HepG2 (cell line): ENCODE results near the gene NCAM2. TPM values are rescaled to one million over a fixed set of nuclear protein-coding genes. Genes with fewer than 3 reads are reported as not detected.
"Not testable (repeated sequence)": the region's sequence is repeated elsewhere in the genome, so short reads cannot be mapped to it uniquely, and the experiment has no call there.

Experiments used
- ATAC-seq: fragments of 200-7000 bp; cut with Tn5 transposase; 3 replicates; pipeline ENCODE4 v1.9.1; 2020; ENCODE audit warnings: mild to moderate bottlenecking, moderate library complexity
- BruUV-seq: library from RNA; stranded (reverse); fragments of 400-500 nt; replicated peaks from 2 replicates; lab custom pipeline; 2021; lab: Mats Ljungman, UMichigan
- CTCF ChIA-PET: fragments of 300-600 bp; formaldehyde crosslinking; extraction: SDS; loops from one replicate; lab custom pipeline; 2021; ENCODE audit warnings: low total read pairs, inconsistent platforms, low intra/inter-chr PET ratio; lab: Yijun Ruan, JAX
- POLR2A ChIA-PET: fragments of 350-600 bp; sonication (Branson Sonifier 250); formaldehyde crosslinking; loops from one replicate; lab custom pipeline; 2020; ENCODE audit warnings: antibody characterized with exemption, inconsistent platforms; lab: Yijun Ruan, JAX
- DNase-seq: peaks from one replicate; pipeline ENCODE4 v3.0.0-alpha.2; 2015; ENCODE audit warnings: low spot score
- FAIRE-seq: peaks from 3 replicates; lab custom pipeline; 2011; peaks lifted over from hg19 to GRCh38; lab: Jason Lieb, UNC
- H2AFZ ChIP-seq: one replicate; pipeline ENCODE4 v1.6.1; 2011; ENCODE audit warnings: low read length, inconsistent platforms
- H3K27ac ChIP-seq: fragments of 300-600 bp; 3 replicates; pipeline ENCODE4 v1.8.0; 2011; ENCODE audit warnings: mixed run types, mild to moderate bottlenecking, mixed read lengths, low read length, inconsistent platforms; ENCODE audit not compliant: insufficient read depth; ENCODE audit errors: extremely low read length
- H3K27me3 ChIP-seq, 2 experiments: fragments of 200-600 bp in 1 of 2; 2 replicates in 1 of 2; 3 replicates in 1 of 2; pipeline versions ENCODE4 v1.6.0 to v1.8.0; 2011; ENCODE audit warnings: low read length in 2 of 2, mild to moderate bottlenecking in 2 of 2, moderate library complexity in 2 of 2, inconsistent platforms in 1 of 2; ENCODE audit not compliant: insufficient read depth in 2 of 2, control insufficient read depth in 1 of 2
- H3K36me3 ChIP-seq, 2 experiments: fragments of 200-600 bp in 1 of 2; replicated peaks in 1 of 2; 2 replicates in 1 of 2; 3 replicates in 1 of 2; pipeline versions ENCODE4 v1.5.1 to v1.8.0; 2011; ENCODE audit warnings: low read length in 2 of 2, inconsistent platforms in 1 of 2; ENCODE audit not compliant: insufficient read depth in 2 of 2, control insufficient read depth in 1 of 2
- H3K4me1 ChIP-seq: 2 replicates; pipeline ENCODE4 v1.5.1; 2012; ENCODE audit warnings: low read length, inconsistent platforms; ENCODE audit not compliant: insufficient read depth
- H3K4me2 ChIP-seq: 2 replicates; pipeline ENCODE4 v1.6.0; 2011; ENCODE audit warnings: low read depth, low read length, inconsistent platforms
- H3K4me3 ChIP-seq, 3 experiments: fragments of 200-600 bp in 1 of 3; sonication (generic), shearing (Covaris generic) in 1 of 3; replicated peaks in 1 of 3; 2 replicates each; pipeline ENCODE4 v1.5.1; 2011 to 2016; ENCODE audit warnings: low read length in 3 of 3, inconsistent platforms in 2 of 3, low read depth in 2 of 3, mild to moderate bottlenecking in 2 of 3, control low read depth in 1 of 3, mixed read lengths in 1 of 3; ENCODE audit not compliant: insufficient read depth in 1 of 3
- H3K79me2 ChIP-seq: one replicate; pipeline ENCODE4 v1.6.1; 2011; ENCODE audit warnings: low read length, inconsistent platforms; ENCODE audit not compliant: insufficient read depth
- H3K9ac ChIP-seq: 2 replicates; pipeline ENCODE4 v1.6.0; 2011; ENCODE audit warnings: mild to moderate bottlenecking, low read depth, low read length, inconsistent platforms; ENCODE audit not compliant: insufficient read depth
- H3K9me3 ChIP-seq: 2 replicates; pipeline ENCODE4 v1.5.1; 2012; ENCODE audit warnings: mild to moderate bottlenecking, low read length
- H4K20me1 ChIP-seq: 2 replicates; pipeline ENCODE4 v1.6.0; 2011; ENCODE audit warnings: inconsistent platforms, mild to moderate bottlenecking, low read length, moderate library complexity; ENCODE audit not compliant: insufficient read depth
- KDM5A ChIP-seq: fragments of 200-600 bp; sonication (generic); IDR thresholded peaks from 2 replicates; pipeline ENCODE4 v1.7.0; 2018; ENCODE audit warnings: antibody characterized with exemption, mild to moderate bottlenecking, low read length, borderline replicate concordance
- PAX8 ChIP-seq: sonication (generic); formaldehyde crosslinking; IDR thresholded peaks from 2 replicates; pipeline ENCODE4 v1.8.0; 2022; ENCODE audit warnings: mild to moderate bottlenecking, missing genetic modification reagents, borderline replicate concordance
- SMARCE1 ChIP-seq: fragments of 450-650 bp; IDR thresholded peaks from 2 replicates; pipeline ENCODE4 v1.6.1; 2017; ENCODE audit warnings: borderline replicate concordance
- WIZ ChIP-seq: sonication (generic); formaldehyde crosslinking; IDR thresholded peaks from 2 replicates; pipeline ENCODE4 v1.5.1; 2020; ENCODE audit warnings: mild to moderate bottlenecking, missing genetic modification reagents
- ZNF3 ChIP-seq: IDR thresholded peaks from 2 replicates; pipeline ENCODE4 v1.7.0; 2017; ENCODE audit warnings: inconsistent platforms
- ZNF343 ChIP-seq: sonication (generic); formaldehyde crosslinking; IDR thresholded peaks from 2 replicates; pipeline ENCODE4 v1.4.0; 2020; ENCODE audit warnings: mild to moderate bottlenecking, missing genetic modification reagents
- ZNF780A ChIP-seq: sonication (generic); formaldehyde crosslinking; IDR thresholded peaks from 2 replicates; pipeline ENCODE4 v1.8.0; 2022; ENCODE audit warnings: mild to moderate bottlenecking, missing genetic modification reagents, moderate library complexity
- WGBS: methylation state at CpG from one replicate; pipeline ENCODE4 v1.1.6; 2017; ENCODE audit warnings: low lambda C conversion rate; 5-methylcytosine and 5-hydroxymethylcytosine counted together
- in situ Hi-C: cut with HindIII; loops from 2 replicates; pipeline ENCODE4 v1.10.0; 2017; ENCODE audit warnings: low pct_unique_long_range_greater_than_20kb; ENCODE audit not compliant: extremely low pct_ligation_motif_present
- intact Hi-C: fragments of 100-400 bp; cut with micrococcal nuclease; formaldehyde crosslinking; loops from one replicate; pipeline ENCODE4 v1.10.0; 2022; ENCODE audit not compliant: unreplicated experiment
- polyA plus RNA-seq, 8 experiments: library from polyadenylated mRNA; depleted of rRNA in 3 of 8; stranded (reverse) in 7 of 8; unstranded in 1 of 8; fragments of >200 nt; fragmentation: Illumina TruSeq in 4 of 8; extraction: Trizol in 4 of 8; gene quantifications; 2 replicates each; pipeline versions ENCODE4 v1.2.1 to v1.2.3, GENCODE V29; 2011 to 2016; ENCODE audit warnings: low read depth in 4 of 8, missing spikeins in 1 of 8, mixed read lengths in 1 of 8; ENCODE audit not compliant: insufficient read depth in 1 of 8
- total RNA-seq, 5 experiments: library from RNA; depleted of rRNA; stranded (reverse); fragments of >200 nt; fragmentation: Illumina TruSeq; extraction: Trizol; gene quantifications; 2 replicates each; pipeline ENCODE4 v1.2.3, GENCODE V29; 2016; ENCODE audit warnings: low read depth in 1 of 5
- TF ChIP-seq, protein P1 (sequence below): sonication (generic); formaldehyde crosslinking; IDR thresholded peaks from 2 replicates; pipeline ENCODE4 v1.4.0; 2020; ENCODE audit warnings: low read depth, missing genetic modification reagents

Gene NCAM2
- total and polyA plus RNA-seq, 2 of the 13 experiments (the other 11 are each of a cell fraction or from before 2014, with no cell fraction given) = not detected

DNA sequence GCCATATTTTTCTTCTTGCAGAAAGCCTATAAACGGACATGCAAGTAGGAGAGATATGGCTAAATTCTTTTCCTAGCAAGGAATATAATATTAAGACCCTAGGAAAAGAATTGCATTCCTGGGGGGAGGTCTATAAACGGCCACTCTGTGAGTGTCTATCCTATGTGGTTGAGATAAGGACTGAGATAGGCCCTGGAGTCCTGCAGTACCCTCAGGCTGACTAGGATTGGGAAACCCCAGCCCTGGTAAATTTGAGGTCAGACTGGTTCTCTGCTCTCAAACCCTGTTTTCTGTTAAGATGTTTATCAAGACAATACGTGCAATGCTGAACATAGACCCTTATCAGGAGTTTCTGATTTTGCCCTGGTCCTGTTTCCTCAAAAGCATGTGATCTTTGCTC lies 404.0 kb downstream of the NCAM2 start:
- WGBS = 9% methylated on average over 2 of the region's 3 CpGs
- CTCF ChIA-PET = not testable (repeated sequence)

DNA sequence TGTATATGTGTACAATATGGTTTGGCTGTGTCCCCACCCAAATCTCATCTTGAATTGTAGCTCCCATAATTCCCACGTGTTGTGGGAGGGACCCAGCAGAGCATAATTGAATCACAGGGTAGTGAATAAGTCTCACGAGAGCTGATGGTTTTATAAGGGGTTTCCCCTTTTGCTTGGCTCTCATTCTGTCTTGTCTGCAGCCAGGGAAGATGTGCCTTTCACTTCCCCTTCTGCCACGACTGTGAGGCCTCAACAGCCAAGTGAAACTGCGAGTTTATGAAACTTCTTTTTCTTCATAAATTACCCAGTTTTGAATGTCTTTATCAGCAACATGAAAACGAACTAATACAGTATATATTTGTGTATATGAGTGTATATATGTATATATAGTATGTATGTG lies 406.1 kb downstream of the NCAM2 start:
- ATAC-seq, H3K27ac ChIP-seq, POLR2A ChIA-PET, CTCF ChIA-PET, H3K79me2 ChIP-seq, BruUV-seq, H4K20me1 ChIP-seq, DNase-seq, H3K4me2 ChIP-seq, H3K4me1 ChIP-seq, FAIRE-seq, H3K9ac ChIP-seq, H3K36me3 ChIP-seq, H2AFZ ChIP-seq, in situ Hi-C loops, H3K4me3 ChIP-seq, intact Hi-C loops, H3K27me3 ChIP-seq: not testable (repeated sequence)
- peaks cover 69% of the 10 kb centered on the region for H3K9me3 ChIP-seq
- WGBS = 1% methylated on average over 4 of the region's 5 CpGs

More for the DNA sequence above, 404.0 kb downstream of the NCAM2 start:
- intact Hi-C loops, in situ Hi-C loops, H3K4me1 ChIP-seq, POLR2A ChIA-PET, ATAC-seq, H3K4me3 ChIP-seq, H2AFZ ChIP-seq, H3K4me2 ChIP-seq, H3K27ac ChIP-seq, H3K36me3 ChIP-seq, H3K27me3 ChIP-seq, FAIRE-seq, DNase-seq, H3K9ac ChIP-seq, H3K79me2 ChIP-seq, BruUV-seq, H4K20me1 ChIP-seq: not testable (repeated sequence)
- peaks cover 78% of the 10 kb centered on the region for H3K9me3 ChIP-seq

DNA sequence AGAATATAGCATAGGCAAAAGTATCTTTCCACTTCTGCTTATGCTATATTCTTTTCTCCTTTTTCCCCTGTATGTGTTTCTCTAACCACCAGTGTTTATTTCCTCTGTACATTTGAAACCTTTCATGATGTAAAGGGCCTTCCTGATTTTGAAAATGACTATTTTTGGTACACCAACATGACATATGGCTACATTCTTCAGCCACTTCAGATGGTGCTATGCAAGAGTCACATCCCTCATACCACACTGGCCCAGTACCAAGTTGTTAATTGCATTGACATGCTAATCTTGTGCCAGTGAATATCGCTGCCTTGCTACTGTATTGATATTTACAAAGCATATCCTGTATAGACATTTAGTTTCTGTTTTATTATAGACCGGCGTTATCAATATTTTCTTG lies 408.7 kb downstream of the NCAM2 start:
- POLR2A ChIA-PET = no interaction called here
- no TSS peak for BruUV-seq
- H3K9ac ChIP-seq = no peak overlapping the region
- no peak for FAIRE-seq
- peaks cover 52% of the 10 kb centered on the region for H3K9me3 ChIP-seq
- CTCF ChIA-PET = no interaction called here
- 31% methylated on average over 3 of the region's 3 CpGs for WGBS
- H3K36me3 ChIP-seq = no peaks in the 10 kb centered on the region
- H4K20me1 ChIP-seq = no peaks in the 10 kb centered on the region
- H3K4me3 ChIP-seq = no peak overlapping the region
- H2AFZ ChIP-seq = no peak overlapping the region
- no peaks in the 10 kb centered on the region for H3K27me3 ChIP-seq
- DNase-seq = no peak
- no peak overlapping the region for H3K4me2 ChIP-seq
- H3K79me2 ChIP-seq = no peaks in the 10 kb centered on the region
- H3K4me1 ChIP-seq = no peaks in the 10 kb centered on the region
- H3K27ac ChIP-seq = no peak overlapping the region
- ATAC-seq = no peak
- in situ Hi-C loops (no loop called here), intact Hi-C loops (no loop called here)
- TF ChIP-seq ZNF343 (CRISPR knock-in tag) = no peak
- no peak for TF ChIP-seq ZNF3 (CRISPR knock-in tag)
- no peak for TF ChIP-seq WIZ (CRISPR knock-in tag)
- no peak for TF ChIP-seq SMARCE1
- TF ChIP-seq ZNF780A = no peak
- TF ChIP-seq, protein P1, sequence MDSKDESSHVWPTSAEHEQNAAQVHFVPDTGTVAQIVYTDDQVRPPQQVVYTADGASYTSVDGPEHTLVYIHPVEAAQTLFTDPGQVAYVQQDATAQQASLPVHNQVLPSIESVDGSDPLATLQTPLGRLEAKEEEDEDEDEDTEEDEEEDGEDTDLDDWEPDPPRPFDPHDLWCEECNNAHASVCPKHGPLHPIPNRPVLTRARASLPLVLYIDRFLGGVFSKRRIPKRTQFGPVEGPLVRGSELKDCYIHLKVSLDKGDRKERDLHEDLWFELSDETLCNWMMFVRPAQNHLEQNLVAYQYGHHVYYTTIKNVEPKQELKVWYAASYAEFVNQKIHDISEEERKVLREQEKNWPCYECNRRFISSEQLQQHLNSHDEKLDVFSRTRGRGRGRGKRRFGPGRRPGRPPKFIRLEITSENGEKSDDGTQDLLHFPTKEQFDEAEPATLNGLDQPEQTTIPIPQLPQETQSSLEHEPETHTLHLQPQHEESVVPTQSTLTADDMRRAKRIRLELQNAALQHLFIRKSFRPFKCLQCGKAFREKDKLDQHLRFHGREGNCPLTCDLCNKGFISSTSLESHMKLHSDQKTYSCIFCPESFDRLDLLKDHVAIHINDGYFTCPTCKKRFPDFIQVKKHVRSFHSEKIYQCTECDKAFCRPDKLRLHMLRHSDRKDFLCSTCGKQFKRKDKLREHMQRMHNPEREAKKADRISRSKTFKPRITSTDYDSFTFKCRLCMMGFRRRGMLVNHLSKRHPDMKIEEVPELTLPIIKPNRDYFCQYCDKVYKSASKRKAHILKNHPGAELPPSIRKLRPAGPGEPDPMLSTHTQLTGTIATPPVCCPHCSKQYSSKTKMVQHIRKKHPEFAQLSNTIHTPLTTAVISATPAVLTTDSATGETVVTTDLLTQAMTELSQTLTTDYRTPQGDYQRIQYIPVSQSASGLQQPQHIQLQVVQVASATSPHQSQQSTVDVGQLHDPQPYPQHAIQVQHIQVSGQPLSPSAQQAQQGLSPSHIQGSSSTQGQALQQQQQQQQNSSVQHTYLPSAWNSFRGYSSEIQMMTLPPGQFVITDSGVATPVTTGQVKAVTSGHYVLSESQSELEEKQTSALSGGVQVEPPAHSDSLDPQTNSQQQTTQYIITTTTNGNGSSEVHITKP (CRISPR knock-in tag) = no peak
- no peak for TF ChIP-seq KDM5A
- no peak for TF ChIP-seq PAX8
